NCI-H2171 treated with DMSO at 0.1 percent for 48 hours (cell line): Measurements from ENCODE around the gene C8B.
A peak's percentile ranks its signal among the peaks of the same experiment; 100 is the strongest.

Source experiments
- DNase-seq: peaks from one replicate; lab custom pipeline; 2025; lab: John Stamatoyannopoulos, UW

The C8B gene

DNA sequence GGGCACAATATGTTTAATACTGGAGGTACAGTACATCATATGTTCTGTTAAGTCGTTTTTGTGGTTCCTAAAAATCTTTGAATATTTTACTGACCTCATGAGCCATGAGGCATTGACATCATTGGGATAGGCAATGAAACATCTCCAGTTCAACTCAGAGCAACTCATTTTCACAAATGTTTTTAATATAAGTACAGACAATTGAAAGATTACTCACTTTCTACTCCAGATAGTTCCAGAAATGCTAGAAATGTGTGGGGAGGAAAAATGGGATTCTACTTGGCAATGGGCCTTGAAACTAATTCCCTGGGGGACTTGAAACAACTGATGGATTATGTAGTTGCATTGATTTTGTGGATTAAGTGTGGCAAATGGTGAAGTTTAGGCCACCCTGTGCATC is 7.2 kb upstream of the C8B start:
- DNase-seq, result no peak

DNA sequence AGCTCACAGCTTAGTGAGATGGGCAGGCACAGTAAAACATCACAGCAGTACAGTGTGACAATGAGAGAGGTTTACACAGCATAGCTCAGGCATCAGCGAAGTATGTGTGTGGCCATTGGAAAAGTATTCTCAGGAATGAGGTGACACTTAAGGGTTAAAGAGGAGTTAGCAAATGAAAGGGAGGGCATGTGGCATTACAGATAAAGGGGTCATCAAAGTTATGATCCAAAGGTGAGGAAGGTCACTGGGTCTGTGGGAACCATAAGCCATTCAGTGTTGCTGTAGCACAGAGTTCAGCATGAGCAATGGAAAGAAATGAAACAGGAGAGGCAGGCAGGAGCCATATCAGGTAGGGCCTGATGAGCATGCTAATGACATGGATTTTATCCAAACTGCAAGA is 4.5 kb upstream of the C8B start:
- DNase-seq, result no peak

DNA sequence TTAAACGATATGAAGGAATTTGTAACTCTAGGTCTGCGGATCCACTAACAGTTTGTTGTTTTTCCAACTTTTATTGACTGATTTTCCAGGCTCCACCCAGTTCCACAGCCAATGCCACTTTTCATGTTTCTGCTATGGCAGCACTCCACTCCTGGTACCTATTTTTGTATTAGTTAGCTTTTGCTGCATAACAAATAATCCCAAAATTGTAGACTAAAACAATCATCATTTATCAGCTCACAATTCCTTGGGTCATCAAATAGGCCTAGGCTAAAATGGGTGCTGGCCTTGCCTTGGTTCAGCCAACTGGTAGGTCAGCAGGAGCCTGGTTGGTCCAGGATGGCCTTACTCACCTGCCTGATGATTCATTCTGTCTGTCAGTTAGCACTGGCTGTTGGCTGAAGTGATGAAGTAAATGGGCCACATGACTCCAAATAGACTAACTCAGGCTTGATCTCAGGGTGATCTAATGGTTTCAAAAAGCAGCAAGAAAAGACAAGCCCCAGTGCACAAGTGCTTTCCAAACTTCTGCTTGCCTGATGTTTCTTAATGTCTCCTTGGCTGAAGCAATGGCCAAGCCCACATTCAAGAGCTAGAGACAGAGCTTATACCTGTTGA is 3.2 kb upstream of the C8B start:
- no peak for DNase-seq

DNA sequence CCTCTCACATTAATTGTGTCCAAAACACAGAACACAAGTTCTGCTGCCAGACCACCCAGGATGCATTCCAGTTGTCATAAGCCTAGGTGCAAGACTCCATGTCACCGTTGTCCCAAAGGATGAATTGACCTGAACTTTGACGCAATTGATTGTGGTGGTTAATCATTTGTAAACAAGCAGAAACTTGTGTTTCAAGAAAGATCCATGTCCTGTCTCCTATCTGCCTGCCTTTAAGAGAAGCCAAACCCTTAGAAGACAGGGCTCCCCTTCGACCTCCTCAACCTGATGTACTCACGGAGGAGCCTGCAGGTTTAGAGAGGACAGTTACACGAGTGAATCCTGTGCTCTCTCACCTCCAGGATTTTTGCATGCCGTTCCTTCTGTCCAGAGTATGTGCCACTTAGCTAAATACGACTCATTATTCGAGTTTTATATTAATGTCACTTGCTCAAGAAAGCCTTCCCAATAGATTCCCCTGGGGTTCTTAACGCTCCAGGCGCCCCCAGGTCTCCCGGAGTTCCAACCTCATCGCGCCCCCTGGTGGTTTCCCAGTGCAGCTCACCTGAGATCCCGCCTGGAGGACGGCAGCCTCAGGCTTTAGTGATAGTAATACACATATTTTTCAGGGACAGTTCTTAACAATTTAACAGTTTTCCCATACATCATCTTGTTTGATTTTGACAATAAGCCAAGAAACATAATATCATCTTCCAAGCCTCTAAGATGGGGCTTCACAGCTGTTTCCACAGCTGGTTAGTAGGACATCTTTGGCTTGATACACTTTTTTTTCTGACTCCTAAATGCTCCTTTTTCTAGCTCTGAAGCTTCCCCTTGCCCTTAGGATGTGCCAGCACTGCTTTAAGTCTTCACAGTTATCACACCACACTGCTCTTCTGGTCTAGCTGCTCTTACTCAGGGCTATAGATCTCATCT is 2.4 kb upstream of the C8B start:
- DNase-seq, result peak; percentile 8

DNA sequence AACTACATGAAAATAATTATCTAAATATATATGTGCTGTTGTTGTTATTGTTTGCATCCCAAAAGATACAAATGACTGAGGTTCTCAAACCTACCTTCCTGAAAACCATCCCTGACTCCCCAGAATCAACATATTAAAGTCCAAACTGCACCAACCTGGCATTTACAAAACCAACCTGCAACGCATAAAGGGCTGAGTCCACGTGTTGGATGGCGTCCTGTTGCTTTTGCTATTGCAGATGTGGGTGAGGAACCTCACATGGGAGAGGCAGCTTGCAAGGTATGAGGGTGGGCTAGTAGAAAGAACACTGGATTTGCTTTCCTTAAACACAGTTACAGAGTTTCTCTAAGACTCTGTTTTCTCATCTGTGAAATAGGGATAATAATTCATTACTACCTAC is 1.5 kb upstream of the C8B start:
- no peak for DNase-seq

DNA sequence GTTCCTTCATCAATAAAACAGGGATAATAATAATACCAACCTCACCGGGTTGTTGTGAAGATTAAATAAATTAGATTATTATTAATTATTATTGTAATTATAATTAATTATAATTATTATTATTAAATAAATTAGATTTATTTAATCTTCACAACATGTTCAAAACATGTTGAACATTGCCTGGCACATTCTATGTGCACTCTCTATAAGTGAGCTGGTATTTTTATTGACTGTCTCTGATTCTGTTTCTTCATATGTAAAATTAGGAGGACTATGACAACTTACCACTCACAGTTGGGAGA is 834 bp upstream of the C8B start:
- DNase-seq, result no peak

DNA sequence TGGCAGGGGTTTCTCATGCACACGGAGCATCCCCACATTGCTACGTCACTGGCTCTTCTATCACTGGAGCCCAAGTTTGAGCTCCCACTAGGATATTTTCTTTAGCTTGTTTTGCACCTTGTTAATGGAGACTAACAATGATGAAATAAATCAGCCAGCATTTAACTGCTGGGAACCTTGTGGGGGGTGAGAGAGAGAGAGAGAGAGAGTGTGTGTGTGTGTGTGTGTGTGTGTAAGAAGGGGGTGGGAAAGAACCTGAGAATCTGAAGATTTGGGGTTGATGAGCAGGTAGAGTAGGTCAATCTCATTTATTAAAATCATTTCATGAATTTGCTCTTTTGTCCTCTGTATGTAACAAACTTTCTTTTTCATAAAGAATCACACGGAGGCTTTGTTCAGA is 624 bp downstream of the C8B start:
- no peak for DNase-seq

DNA sequence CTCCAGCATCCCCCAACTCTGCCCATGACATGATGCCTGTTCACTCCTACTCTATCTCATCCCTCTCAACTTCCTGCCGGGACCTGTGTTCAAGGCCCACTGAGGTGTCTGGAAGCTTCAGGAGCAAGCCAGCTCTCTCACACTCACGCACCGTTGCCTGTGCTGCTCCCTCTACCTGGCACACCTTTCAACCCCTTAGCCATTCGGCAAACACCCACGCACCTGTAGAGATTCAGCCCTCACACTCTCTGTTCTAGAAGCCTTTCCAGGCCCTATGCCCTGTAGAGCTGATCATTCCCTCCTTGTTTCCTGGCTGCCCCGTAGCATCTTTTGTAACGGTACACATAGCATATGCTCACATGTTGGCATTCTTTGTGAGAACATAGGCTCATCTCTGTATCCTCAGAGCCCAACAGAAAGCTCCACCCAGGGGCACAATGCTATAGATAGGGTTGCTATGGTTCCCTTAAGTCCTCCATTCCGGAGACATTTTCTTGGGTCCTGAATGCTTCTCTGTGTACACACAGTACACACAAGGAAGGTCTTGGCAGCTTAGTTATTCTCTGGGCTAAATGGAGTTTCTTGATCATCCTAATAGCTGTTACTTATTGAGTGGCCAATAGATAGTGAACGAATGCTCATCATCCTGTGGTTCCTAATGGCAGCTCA is 1.3 kb downstream of the C8B start:
- no peak for DNase-seq

DNA sequence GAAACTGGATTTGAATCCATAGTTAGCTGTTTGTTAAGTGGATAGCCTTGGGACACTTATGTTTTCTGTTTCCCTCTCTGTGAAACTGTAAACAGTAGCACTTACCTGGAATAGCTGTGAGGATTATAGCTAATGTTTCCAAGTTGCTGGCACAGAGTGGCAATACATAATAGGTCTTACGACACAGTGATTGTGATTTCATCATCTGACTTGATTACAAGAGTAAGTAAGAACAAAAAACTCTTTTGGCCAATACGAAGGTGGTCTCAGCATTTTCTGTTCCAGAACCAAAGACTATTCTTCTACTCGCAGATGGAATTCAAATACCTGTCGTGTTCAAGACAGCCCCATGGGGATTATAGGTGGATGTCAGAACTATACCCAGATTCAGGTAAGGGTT is 2.1 kb downstream of the C8B start:
- no peak for DNase-seq

DNA sequence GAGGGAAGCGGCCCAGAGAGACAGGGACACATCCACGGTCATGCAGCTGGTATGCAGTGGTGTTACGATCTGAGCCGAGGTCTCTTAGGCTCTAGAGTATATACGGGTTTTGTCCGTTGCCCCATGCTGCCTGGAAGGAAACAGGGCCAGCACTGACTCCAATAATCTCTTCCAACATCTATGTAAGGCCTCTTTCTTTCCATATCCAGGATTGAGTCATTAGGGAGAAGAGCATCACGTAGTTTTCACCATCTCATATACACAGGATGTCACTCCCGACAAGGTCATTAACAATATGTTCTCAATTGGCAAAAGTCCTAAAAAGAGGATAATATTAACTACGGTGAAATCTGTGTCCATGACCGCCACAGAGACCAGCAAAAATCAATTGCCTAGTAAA is 4.4 kb downstream of the C8B start:
- no peak for DNase-seq

DNA sequence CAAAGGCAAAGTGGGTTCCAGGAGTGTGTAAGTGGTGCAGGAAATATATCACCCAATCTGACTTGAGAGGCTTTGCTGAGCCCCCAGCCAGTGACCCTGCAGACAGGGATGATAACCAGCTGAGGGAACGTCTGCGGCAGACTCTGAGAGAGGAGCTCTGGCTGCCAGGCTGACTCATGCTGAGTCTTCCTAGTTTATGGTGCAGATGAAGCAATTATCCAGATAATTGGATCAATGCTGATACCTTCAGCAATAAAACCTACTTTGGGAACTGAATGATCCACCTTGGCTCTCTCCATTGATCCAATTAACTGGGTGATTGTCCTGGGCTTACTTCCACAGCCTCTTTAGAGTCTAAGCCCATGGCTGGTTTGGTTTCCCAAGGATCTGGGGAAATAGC is 7.3 kb downstream of the C8B start:
- no peak for DNase-seq

DNA sequence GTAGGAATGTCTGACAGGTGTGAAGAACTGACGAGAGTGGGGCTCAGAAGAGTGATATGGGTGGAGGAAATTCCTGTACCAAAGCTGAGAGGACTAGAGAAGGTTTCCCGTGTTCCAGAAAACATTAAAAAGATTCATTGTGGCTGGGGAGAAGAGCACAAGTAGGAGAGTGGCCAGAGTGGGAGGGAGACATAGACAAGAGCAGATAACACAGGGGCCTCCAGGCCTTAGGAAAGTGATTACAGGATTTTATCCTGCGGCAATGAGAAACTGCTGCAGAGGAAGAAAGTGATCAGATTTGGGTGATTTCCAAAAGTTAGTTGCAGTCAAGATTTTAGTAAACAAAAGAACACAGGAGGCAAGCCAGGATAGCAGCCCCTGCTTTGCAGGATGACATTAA is 7.9 kb downstream of the C8B start:
- DNase-seq, result no peak

DNA sequence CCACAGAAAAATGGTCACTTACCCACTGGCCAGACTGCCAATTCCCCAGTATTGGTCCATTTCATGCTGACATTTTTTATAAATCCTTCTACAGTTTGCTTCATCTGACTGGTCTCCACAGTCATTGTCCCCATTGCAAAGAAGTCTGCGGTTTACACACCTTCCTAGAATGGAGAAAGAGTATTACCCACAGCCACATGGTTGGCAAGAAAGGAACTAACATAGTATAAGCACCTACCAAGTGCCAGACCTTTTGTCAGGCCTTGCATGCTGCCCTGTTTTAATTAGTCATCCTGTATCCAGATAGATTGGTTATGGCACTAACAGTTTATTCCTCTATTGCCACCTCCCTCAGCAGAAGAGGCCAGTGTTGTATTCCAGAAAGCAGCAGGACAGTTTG is 11.2 kb downstream of the C8B start:
- no peak for DNase-seq

DNA sequence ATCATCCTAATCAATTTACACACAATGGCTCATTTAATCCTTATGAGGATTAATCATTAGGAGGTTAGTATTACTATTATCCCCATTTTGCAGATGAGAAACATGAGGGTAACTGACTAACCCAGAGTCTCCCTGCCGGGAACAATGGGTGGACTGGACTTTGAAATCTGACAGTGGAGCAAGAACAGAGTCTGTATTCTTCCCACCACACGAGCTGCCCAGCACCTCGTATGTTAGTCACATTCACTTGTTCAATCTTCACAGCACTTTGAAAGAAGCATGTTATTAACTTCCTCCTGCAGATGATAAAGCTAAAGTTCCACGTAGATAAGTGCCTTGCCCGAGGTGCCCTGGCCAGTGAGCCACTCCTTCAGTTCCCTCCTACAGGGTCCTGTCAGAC is 12.4 kb downstream of the C8B start:
- DNase-seq, result no peak

DNA sequence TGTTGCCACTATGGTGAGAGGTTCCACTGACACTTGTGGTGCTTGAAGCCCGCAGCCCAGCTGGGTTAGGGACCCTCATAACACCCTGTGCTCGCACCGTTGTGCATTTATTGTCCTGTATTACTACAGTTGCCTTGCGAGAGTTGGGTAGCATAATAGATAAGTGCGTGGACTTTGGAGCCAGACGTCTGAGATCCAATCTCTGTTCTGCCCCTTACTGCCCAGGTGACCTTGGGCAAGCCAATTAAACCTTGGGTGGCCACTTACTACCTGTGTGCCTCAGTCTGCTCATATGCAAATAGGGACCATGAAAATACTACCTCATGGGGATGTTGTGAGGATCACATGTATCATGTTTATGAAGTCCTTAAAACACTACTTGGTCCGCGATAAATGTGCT is 13.3 kb downstream of the C8B start:
- DNase-seq, result no peak

DNA sequence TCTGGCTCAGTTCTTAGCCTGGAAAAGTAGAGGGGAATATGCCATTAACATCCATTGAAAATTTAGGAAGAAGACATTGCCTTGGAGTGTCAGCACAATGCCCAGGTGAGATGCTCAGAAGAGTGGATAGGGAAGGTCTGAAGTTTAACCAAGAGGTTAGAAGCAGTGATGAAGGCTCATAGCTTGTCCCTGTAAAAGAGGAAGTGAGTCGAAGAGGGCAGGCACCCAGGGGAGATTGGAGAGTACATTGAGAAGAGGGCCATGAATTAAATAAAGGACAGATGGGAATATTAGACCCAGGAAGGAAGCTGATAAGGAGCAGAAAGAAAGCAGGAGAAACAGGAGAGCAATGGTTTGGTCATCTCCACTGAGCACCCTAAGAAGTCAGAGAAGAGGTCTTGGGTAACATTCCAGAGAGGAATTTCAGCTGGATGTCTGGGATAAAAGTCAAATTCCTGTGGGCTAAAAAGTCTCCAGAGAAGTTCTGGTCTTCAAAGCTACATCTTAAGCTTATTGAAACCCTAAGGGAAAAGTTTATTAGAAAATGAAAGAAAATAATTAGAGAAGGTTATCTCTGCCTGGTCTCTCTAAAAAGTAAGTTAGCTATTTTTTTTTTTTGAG is 17.3 kb downstream of the C8B start:
- no peak for DNase-seq

DNA sequence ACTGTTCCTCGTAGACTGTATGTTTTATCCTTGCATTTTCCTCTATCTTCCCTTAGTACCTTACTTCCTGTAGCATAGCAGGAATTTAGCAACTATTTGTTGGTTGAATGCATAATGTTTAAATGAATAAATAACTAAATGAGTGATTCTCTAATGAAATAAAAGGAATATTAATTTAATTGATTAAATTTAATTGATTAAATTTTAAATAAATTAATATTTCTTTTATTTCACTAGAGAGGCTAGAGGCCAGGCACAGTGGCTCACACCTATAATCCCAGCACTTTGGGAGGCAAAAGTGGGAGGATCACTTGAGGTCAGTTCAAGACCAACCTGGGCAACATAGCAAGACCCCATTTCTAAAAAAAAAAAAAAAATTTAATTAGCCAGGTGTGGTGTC is 25.8 kb downstream of the C8B start:
- no peak for DNase-seq

DNA sequence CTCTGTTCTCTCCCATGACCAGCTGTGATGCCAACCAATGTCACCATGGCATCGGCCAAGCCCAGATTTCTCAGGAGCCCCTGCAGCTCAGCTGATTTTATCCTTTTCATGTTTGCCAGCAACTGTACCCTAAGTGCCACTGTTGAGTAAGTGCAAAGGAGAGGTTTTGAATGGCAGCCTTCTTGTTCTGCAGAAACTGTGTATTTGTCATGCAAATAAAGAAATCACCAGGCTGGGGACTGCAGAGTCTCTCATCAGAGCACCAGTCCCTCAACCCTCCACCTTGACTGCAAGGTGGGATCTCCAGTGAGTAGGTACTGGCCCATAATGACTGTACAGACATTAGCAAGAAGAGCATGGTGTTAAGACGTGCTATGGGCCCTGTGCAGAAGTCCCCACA is 26.6 kb downstream of the C8B start:
- DNase-seq, result no peak

DNA sequence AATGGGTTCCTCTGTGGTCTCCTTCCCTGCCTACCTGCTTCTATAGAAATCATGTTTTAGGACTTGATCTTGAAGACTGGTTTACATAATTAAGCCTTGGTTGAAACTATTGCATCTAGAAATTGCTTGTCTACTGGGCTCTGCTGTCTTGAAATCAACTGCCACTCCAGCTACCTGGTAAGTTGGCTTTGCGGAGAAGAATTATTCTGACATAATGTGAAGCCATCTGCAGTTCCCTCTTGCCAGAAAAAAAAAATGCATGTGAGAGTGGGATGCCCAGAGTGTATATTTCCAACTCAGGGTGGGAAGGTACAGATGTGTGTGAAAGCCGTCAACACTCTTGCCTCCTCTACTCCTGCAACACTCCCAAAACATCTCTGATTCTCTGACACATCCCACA is 27.2 kb downstream of the C8B start:
- peak; percentile 69 for DNase-seq

DNA sequence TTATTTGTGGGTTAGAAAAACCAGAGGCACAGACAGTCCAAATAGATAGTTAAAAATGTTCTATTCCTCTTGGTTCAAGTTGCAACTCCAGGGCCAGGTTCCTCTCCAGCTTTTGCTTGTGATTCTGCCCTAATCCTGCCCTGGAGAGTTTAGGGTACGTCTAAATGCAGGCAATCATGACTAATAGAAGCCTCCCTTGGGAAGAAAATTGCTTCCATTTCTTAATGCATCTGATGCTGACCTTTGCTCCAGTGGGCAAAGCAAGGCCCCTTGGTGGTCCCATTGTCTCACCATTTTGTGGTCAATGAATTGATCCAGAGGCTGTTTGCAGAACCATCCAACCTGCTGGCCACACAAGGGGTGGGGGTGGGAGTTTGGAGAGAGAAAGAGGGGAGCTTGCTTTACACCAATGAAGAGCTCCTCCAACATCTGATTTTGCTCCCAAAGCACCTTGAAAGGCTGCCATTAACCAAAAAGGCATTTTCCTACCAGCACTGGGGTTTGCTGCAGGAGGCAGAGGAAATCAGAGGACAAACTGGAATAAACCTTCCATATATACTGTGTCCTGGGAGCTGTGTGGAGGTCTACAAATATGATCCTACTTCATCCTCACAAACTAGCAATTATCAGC is 31.3 kb downstream of the C8B start:
- no peak for DNase-seq

DNA sequence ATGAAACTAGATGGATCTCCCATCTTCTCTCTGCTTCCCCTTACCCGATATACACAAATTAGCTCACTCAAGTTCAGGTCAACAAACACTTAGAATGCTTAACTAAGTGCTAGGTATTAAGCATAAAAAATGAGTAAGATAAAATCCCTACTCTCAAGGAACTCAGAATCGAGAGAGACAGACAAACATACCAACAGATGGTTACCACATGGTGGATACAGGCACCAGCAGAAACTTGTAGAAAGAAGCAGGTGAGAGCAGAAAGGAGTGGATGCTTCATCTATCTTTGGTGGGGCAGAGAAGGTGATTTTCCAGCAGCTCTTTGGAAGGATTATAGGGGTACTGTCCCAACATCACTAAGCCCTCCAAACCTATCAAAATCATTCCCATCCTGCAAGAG is 32.2 kb downstream of the C8B start:
- no peak for DNase-seq

DNA sequence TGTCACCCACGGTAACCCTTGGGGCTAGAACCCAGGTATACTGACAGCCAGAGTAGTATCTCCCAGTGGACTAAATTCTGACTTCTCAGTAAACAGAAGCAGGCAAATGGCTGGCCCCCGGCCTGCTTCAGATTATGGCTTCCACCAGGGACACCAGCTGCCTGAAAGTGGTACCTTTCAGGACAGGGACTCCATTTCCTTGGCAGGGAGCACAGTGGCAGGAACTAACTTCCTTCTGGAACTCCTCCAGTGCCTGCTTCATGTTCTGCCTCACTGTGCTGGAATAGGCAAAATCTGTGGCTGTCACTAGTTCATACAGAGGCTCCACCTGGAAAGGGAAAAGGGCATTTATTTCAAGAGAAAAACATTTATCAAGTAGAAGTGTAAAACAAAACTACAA is 32.7 kb downstream of the C8B start:
- DNase-seq, result no peak

DNA sequence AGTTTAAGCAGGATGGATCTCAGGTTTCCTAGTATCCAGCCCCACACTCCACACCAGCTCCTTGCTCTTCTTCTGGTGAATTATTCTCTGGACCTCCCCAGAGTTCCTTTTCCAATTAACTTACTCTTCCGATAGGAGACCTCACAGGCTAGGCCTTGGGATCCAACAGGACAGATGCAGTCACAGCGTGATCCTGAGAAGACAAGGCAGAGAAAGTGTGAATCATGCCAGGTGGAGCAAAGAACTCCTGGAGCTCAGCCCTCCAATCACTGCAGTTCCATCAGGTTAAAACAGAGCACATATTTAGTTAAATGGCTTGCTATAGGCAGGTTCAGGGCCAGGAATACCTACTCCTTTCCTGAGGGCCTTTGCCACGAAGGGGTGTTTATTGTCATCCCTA is 34.1 kb downstream of the C8B start:
- DNase-seq, result peak; percentile 17
